ENCODE results near the gene DUSP12. TPM values are rescaled to one million over a fixed set of nuclear protein-coding genes. Genes with fewer than 3 reads are reported as not detected.

DUSP12 gene

DNA sequence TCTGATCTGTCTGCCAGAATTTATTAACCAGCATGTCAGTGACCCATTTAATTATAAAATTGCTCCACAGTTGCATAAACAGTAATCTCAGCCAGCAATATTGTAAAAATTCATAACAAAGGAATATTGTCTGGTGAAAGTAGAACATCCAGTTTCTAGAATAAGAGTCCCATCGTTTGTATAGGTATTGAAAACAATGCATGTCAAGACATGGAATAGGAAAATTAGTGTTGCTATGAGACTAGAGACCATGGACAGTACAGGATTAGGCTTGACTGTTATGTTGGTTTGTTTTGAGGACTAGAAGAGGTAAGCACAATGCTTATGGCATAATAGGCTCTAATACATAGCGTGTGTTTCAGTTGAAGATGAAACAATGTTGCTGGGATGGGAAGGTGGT is 53.6 kb downstream of the DUSP12 start:
- Histone ChIP-seq H3K9ac (ENCODE audit: low read depth, low read length) (no peak overlapping the region), H3K4me3 (ENCODE audit: low read length) (no peak overlapping the region), H3K36me3 (ENCODE audit: insufficient read depth, low read length) (peaks cover 22% of the 10 kb centered on the region), H3K4me2 (ENCODE audit: low read length) (no peak overlapping the region), H3K27me3 (ENCODE audit: control insufficient read depth, insufficient read depth, low read length) (no peaks in the 10 kb centered on the region), H3K4me1 (ENCODE audit: control insufficient read depth, insufficient read depth, low read length) (no peaks in the 10 kb centered on the region), H3K9me3 (replicated peaks; ENCODE audit: low read length) (no peaks in the 10 kb centered on the region)

GRCh38 chr1:161805399-161806197 is 56.0 kb downstream of the DUSP12 start:
- no peaks in the 10 kb centered on the region for H3K27me3 ChIP-seq (ENCODE audit: control insufficient read depth, insufficient read depth, low read length)
- no peak overlapping the region for H3K9ac ChIP-seq (ENCODE audit: low read depth, low read length)
- H3K4me3 ChIP-seq (ENCODE audit: low read length): no peak overlapping the region
- H3K4me2 ChIP-seq (ENCODE audit: low read length): no peak overlapping the region
- no peaks in the 10 kb centered on the region for H3K9me3 ChIP-seq (replicated peaks; ENCODE audit: low read length)
- H3K4me1 ChIP-seq (ENCODE audit: control insufficient read depth, insufficient read depth, low read length): no peaks in the 10 kb centered on the region
- H3K36me3 ChIP-seq (ENCODE audit: insufficient read depth, low read length): peaks cover 13% of the 10 kb centered on the region

Small RNAs within 50 kb of the gene (small RNA-seq; reads per million reads assigned to genes)
- not detected for gene RN7SL466P
